Endothelial cell of umbilical vein (primary cell): ENCODE data around the gene SCAMP1. TPM values are rescaled to one million over a fixed set of nuclear protein-coding genes. Genes with fewer than 3 reads are reported as not detected.

Experiments used
- BruUV-seq: library from RNA; stranded (reverse); fragments of 400-500 nt; replicated peaks from 2 replicates; lab custom pipeline; 2021; lab: Mats Ljungman, UMichigan
- CTCF ChIA-PET: fragments of 300-600, 350-600 bp; sonication (Branson Sonifier 250); formaldehyde crosslinking; loops from one replicate; lab custom pipeline; 2021; ENCODE audit warnings: antibody characterized with exemption, inconsistent platforms; lab: Charles Lee
- POLR2A ChIA-PET: fragments of 300-600, 350-600 bp; sonication (Branson Sonifier 250); formaldehyde crosslinking; loops from one replicate; lab custom pipeline; 2021; ENCODE audit warnings: antibody characterized with exemption, inconsistent platforms; lab: Charles Lee
- DNase-seq: peaks from one replicate; pipeline ENCODE4 v3.0.0-alpha.2; 2011; ENCODE audit warnings: low read depth, low spot score
- FAIRE-seq: peaks from 2 replicates; lab custom pipeline; 2011; peaks lifted over from hg19 to GRCh38; lab: Jason Lieb, UNC
- H2AFZ ChIP-seq: 2 replicates; pipeline ENCODE4 v1.6.0; 2012; ENCODE audit warnings: low read depth, low read length, control low read depth, inconsistent platforms
- H3K27ac ChIP-seq: 2 replicates; pipeline ENCODE4 v1.5.1; 2011; ENCODE audit warnings: low read depth, mild to moderate bottlenecking, control low read depth, low read length, moderate library complexity; ENCODE audit not compliant: insufficient read depth
- H3K27me3 ChIP-seq, 2 experiments: 2 replicates each; pipeline versions ENCODE4 v1.6.0 to v1.6.1; 2011; ENCODE audit warnings: low read length in 2 of 2, mixed read lengths in 1 of 2; ENCODE audit not compliant: control insufficient read depth in 2 of 2, insufficient read depth in 2 of 2
- H3K36me3 ChIP-seq, 2 experiments: 2 replicates in 1 of 2; 3 replicates in 1 of 2; pipeline ENCODE4 v1.5.1; 2011; ENCODE audit warnings: low read length in 2 of 2, mild to moderate bottlenecking in 1 of 2, moderate library complexity in 1 of 2; ENCODE audit not compliant: control insufficient read depth in 2 of 2, insufficient read depth in 2 of 2; ENCODE audit errors: extremely low read depth in 1 of 2
- H3K4me1 ChIP-seq: 3 replicates; pipeline ENCODE4 v1.5.1; 2011; ENCODE audit warnings: mild to moderate bottlenecking, low read length; ENCODE audit not compliant: control insufficient read depth, insufficient read depth; ENCODE audit errors: extremely low read depth
- H3K4me2 ChIP-seq: 2 replicates; pipeline ENCODE4 v1.6.1; 2011; ENCODE audit warnings: low read length, control low read depth, mixed read lengths; ENCODE audit not compliant: insufficient read depth
- H3K4me3 ChIP-seq, 3 experiments: fragments of 200-600 bp in 1 of 3; sonication (generic), shearing (Covaris generic) in 1 of 3; replicated peaks in 1 of 3; 2 replicates each; pipeline ENCODE4 v1.5.1; 2011 to 2016; ENCODE audit warnings: control low read depth in 3 of 3, low read length in 3 of 3, mild to moderate bottlenecking in 2 of 3, inconsistent platforms in 1 of 3, low read depth in 1 of 3, moderate library complexity in 1 of 3; ENCODE audit not compliant: insufficient read depth in 1 of 3
- H3K79me2 ChIP-seq: 2 replicates; pipeline ENCODE4 v1.6.0; 2012; ENCODE audit warnings: low read length, inconsistent platforms; ENCODE audit not compliant: control insufficient read depth, insufficient read depth
- H3K9ac ChIP-seq: replicated peaks from 2 replicates; pipeline ENCODE3; 2011; ENCODE audit warnings: low read length, control low read depth; ENCODE audit not compliant: insufficient read depth; ENCODE audit errors: extremely low read depth
- H3K9me1 ChIP-seq: replicated peaks from 3 replicates; pipeline ENCODE4 v1.6.0; 2011; ENCODE audit warnings: mild to moderate bottlenecking, low read length; ENCODE audit not compliant: control insufficient read depth, insufficient read depth; ENCODE audit errors: extremely low read depth
- H3K9me3 ChIP-seq: replicated peaks from 2 replicates; pipeline ENCODE4 v1.5.1; 2012; ENCODE audit warnings: low read length, inconsistent platforms; ENCODE audit not compliant: control insufficient read depth, insufficient read depth
- H4K20me1 ChIP-seq: replicated peaks from 2 replicates; pipeline ENCODE3; 2011; ENCODE audit warnings: mild to moderate bottlenecking, low read length; ENCODE audit not compliant: control insufficient read depth, insufficient read depth; ENCODE audit errors: extremely low read depth
- CTCF ChIP-seq, 2 donors: IDR thresholded peaks; 1 replicate in 1 of 2; 2 replicates in 1 of 2; pipeline ENCODE4 v1.5.1; 2011; ENCODE audit warnings: low read length in 2 of 2, mild to moderate bottlenecking in 2 of 2, moderate library complexity in 2 of 2, control low read depth in 1 of 2, inconsistent platforms in 1 of 2, low read depth in 1 of 2; ENCODE audit not compliant: insufficient read depth in 1 of 2; ENCODE audit errors: extremely low read depth in 1 of 2
- EZH2 ChIP-seq: IDR thresholded peaks from 2 replicates; pipeline ENCODE4 v1.6.1; 2012; ENCODE audit warnings: borderline replicate concordance, low read depth, mild to moderate bottlenecking, moderate library complexity, low read length, inconsistent platforms; ENCODE audit not compliant: severe bottlenecking
- FOS ChIP-seq: IDR thresholded peaks from 2 replicates; pipeline ENCODE4 v1.6.1; 2011; ENCODE audit warnings: mild to moderate bottlenecking, low read length, moderate library complexity, borderline replicate concordance; ENCODE audit not compliant: insufficient read depth
- GATA2 ChIP-seq: IDR thresholded peaks from 2 replicates; pipeline ENCODE4 v1.7.0; 2011; ENCODE audit warnings: low read depth, mild to moderate bottlenecking, moderate library complexity, mixed read lengths, low read length; ENCODE audit not compliant: insufficient read length, insufficient read depth
- JUN ChIP-seq: IDR thresholded peaks from 2 replicates; pipeline ENCODE4 v1.6.1; 2011; ENCODE audit warnings: borderline replicate concordance, low read depth; ENCODE audit not compliant: insufficient read length, insufficient read depth
- MAX ChIP-seq: IDR thresholded peaks from 2 replicates; pipeline ENCODE4 v1.6.1; 2011; ENCODE audit not compliant: insufficient read depth, insufficient read length
- MYC ChIP-seq: IDR thresholded peaks from one replicate; pipeline ENCODE4 v1.6.1; 2011; ENCODE audit warnings: mild to moderate bottlenecking, low read depth, low read length
- POLR2A ChIP-seq: IDR thresholded peaks from 2 replicates; pipeline ENCODE4 v1.6.1; 2012; ENCODE audit warnings: low read depth, mild to moderate bottlenecking, control low read depth, low read length
- POLR2AphosphoS5 ChIP-seq: IDR thresholded peaks from 2 replicates; pipeline ENCODE4 v1.6.1; 2012; ENCODE audit warnings: low read depth, mild to moderate bottlenecking, control low read depth, low read length, moderate library complexity; ENCODE audit not compliant: insufficient read depth
- dilution Hi-C: fragments of 300-500 bp; cut with MboI; formaldehyde crosslinking; loops from one replicate; pipeline ENCODE4 v1.15.0; 2019; ENCODE audit warnings: low sequenced_read_pairs; ENCODE audit not compliant: extremely low pct_ligation_motif_present
- intact Hi-C: fragments of 100-400 bp; cut with micrococcal nuclease; formaldehyde crosslinking; loops from one replicate; pipeline ENCODE4 v1.10.0; 2022
- polyA plus RNA-seq, 4 experiments: library from polyadenylated mRNA; depleted of rRNA in 3 of 4; stranded (reverse) in 3 of 4; unstranded in 1 of 4; fragments of >200 nt; gene quantifications; 2 replicates each; pipeline versions ENCODE4 v1.2.1 to v1.2.3, GENCODE V29; 2011 to 2012; ENCODE audit warnings: missing spikeins in 1 of 4
- total RNA-seq: library from RNA; stranded (reverse); gene quantifications from 2 replicates; pipeline ENCODE4 v1.2.3, GENCODE V29; 2021

SCAMP1 gene
- total and polyA plus RNA-seq, 2 donors (not counting 3 experiments of a cell fraction or from before 2014, with no cell fraction given), result 13.7 to 29.0 TPM

- CTCF ChIA-PET, result interaction anchor here (1.4 kb wide), 1 partner anchor 26 kb away, joined by 4 read pairs; no protein-coding TSS in a partner anchor
- Histone ChIP-seq H3K36me3 (no peaks in the 10 kb centered on the region), H3K9ac (no peak overlapping the region), H3K4me2 (no peak overlapping the region), H3K4me1 (peaks cover 14% of the 10 kb centered on the region), H3K79me2 (peaks cover 30% of the 10 kb centered on the region), H3K4me3 (no peak overlapping the region), H3K27ac (no peak overlapping the region), H3K9me1 (no peaks in the 10 kb centered on the region), H2AFZ (no peak overlapping the region), H3K27me3 (no peaks in the 10 kb centered on the region), H3K9me3 (no peaks in the 10 kb centered on the region), H4K20me1 (no peaks in the 10 kb centered on the region)
- FAIRE-seq (no peak), DNase-seq (no peak)
- POLR2A ChIA-PET, result no interaction called here
- TF ChIP-seq MYC, result no peak
- no peak for TF ChIP-seq MAX
- no peak for TF ChIP-seq CTCF (IDR thresholded peaks at IDR 0.05; ENCODE audit: extremely low read depth in 1 of 2, insufficient read depth in 1 of 2, low read depth in 1 of 2, low read length in 2 of 2)
- BruUV-seq, result no TSS peak
- dilution Hi-C loops, result no loop called here
- intact Hi-C loops, result loop anchor here (5.0 to 10.0 kb wide), 3 partner anchors 283 to 1148 kb away; partner anchors contain the start of genes ARSB, HOMER1 and LHFPL2
Observed at GRCh38 chr5:78364005-78364404, 3.6 kb downstream of the SCAMP1 start.

GRCh38 chr5:78367318-78367991 is 7.0 kb downstream of the SCAMP1 start:
- dilution Hi-C loops, result no loop called here
- no peaks in the 10 kb centered on the region for H3K9me3 ChIP-seq
- BruUV-seq, result no TSS peak
- ChIA-PET POLR2A (no interaction called here), CTCF (interaction anchor here (1.5 kb wide), 1 partner anchor 101 kb away, joined by 3 read pairs; no protein-coding TSS in a partner anchor)
- H4K20me1 ChIP-seq, result no peaks in the 10 kb centered on the region
- H2AFZ ChIP-seq, result no peak overlapping the region
- H3K4me3 ChIP-seq, result no peak overlapping the region
- H3K27me3 ChIP-seq, result no peaks in the 10 kb centered on the region
- intact Hi-C loops, result loop anchor here (10.0 kb wide), 1 partner anchor 617 kb away; the partner anchor contains the start of gene ARSB
- FAIRE-seq (no peak), DNase-seq (no peak)
- H3K27ac ChIP-seq, result no peak overlapping the region
- H3K9ac ChIP-seq, result no peak overlapping the region
- H3K79me2 ChIP-seq, result peaks cover 31% of the 10 kb centered on the region
- no peak overlapping the region for H3K4me2 ChIP-seq
- no peaks in the 10 kb centered on the region for H3K4me1 ChIP-seq
- no peaks in the 10 kb centered on the region for H3K9me1 ChIP-seq
- H3K36me3 ChIP-seq, result no peaks in the 10 kb centered on the region
- no peak for TF ChIP-seq JUN
- TF ChIP-seq MYC, result no peak
- no peak for TF ChIP-seq EZH2
- no peak for TF ChIP-seq MAX
- TF ChIP-seq GATA2, result no peak
- no peak for TF ChIP-seq FOS
- no peak for TF ChIP-seq POLR2A
- TF ChIP-seq POLR2AphosphoS5, result no peak
